HFFc6 (cell line): ENCODE results near the gene BOD1L2. TPM values are rescaled to one million over a fixed set of nuclear protein-coding genes. Genes with fewer than 3 reads are reported as not detected.

ENCODE experiments used
- DNase-seq: peaks from one replicate; pipeline ENCODE4 v3.0.0-alpha.2; 2018
- H3K27ac Mint-ChIP-seq: 2 replicates; pipeline ENCODE4 v1.8.0; 2020; ENCODE audit warnings: mild to moderate bottlenecking, mixed read lengths
- H3K27me3 Mint-ChIP-seq: 2 replicates; pipeline ENCODE4 v1.8.0; 2021; ENCODE audit warnings: mild to moderate bottlenecking, moderate library complexity, mixed read lengths; ENCODE audit not compliant: insufficient read depth
- H3K36me3 Mint-ChIP-seq: 2 replicates; pipeline ENCODE4 v1.8.0; 2021; ENCODE audit warnings: low read depth, mixed read lengths
- H3K4me1 Mint-ChIP-seq: 2 replicates; pipeline ENCODE4 v1.8.0; 2020; ENCODE audit warnings: low read depth, mixed read lengths
- H3K4me3 Mint-ChIP-seq: 2 replicates; pipeline ENCODE4 v1.8.0; 2020; ENCODE audit warnings: mild to moderate bottlenecking, moderate library complexity, mixed read lengths
- H3K9me3 Mint-ChIP-seq: 2 replicates; pipeline ENCODE4 v1.8.0; 2020; ENCODE audit warnings: mild to moderate bottlenecking, mixed read lengths
- CTCF ChIP-seq: fragments of 200-600 bp; sonication (generic); IDR thresholded peaks from 2 replicates; pipeline ENCODE4 v1.5.0; 2021; ENCODE audit warnings: antibody characterized with exemption, mild to moderate bottlenecking
- total RNA-seq, 6 experiments: library from RNA; stranded (reverse); fragmentation: NEBNext Ultra II Directional; extraction: Animal tissue kit (Norgen Biotek cat#: 25700); gene quantifications; 2 replicates in 1 of 6; 3 replicates in 5 of 6; pipeline ENCODE4 v1.2.3, GENCODE V29; 2021

Gene BOD1L2
- total RNA-seq, 6 experiments from 2014 or later, result not detected

GRCh38 chr18:57121542-57122112 is 25.3 kb upstream of the BOD1L2 start:
- Mint-ChIP-seq H3K36me3 (no peaks in the 10 kb centered on the region), H3K4me3 (no peak overlapping the region), H3K27ac (no peak overlapping the region)

GRCh38 chr18:57122936-57123510 is 23.9 kb upstream of the BOD1L2 start:
- TF ChIP-seq CTCF, result no peak
- H3K36me3 Mint-ChIP-seq, result no peaks in the 10 kb centered on the region
- no peaks in the 10 kb centered on the region for H3K4me1 Mint-ChIP-seq
- H3K27me3 Mint-ChIP-seq, result peaks cover 8% of the 10 kb centered on the region
- H3K27ac Mint-ChIP-seq, result no peak overlapping the region
- H3K9me3 Mint-ChIP-seq, result no peaks in the 10 kb centered on the region
- DNase-seq, result no peak
- no peak overlapping the region for H3K4me3 Mint-ChIP-seq

More at GRCh38 chr18:57121542-57122112, 25.3 kb upstream of the BOD1L2 start:
- H3K27me3 Mint-ChIP-seq, result peaks cover 8% of the 10 kb centered on the region
- no peaks in the 10 kb centered on the region for H3K4me1 Mint-ChIP-seq
- no peak for TF ChIP-seq CTCF
- DNase-seq, result no peak
- no peaks in the 10 kb centered on the region for H3K9me3 Mint-ChIP-seq

DNA sequence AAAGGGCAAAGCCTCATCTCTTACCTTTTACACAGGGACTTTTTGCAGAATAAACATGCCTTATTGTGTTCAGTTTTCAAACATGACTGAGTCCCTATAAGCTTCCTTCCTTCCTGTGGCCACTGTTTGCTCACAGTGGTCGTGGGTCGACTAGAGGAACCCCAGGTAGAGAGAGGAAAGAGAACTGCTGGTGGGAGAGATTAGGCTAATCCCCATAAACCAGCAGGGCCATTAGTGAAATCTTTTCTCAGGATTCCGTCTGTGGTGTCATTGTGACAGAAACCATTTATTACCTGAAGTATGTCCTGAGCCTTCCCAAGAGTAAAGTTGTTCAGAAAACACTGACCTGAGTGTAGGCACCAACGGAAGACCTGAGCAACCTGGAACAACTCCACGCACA is 21.3 kb upstream of the BOD1L2 start:
- Mint-ChIP-seq H3K9me3 (no peaks in the 10 kb centered on the region), H3K4me1 (no peaks in the 10 kb centered on the region), H3K36me3 (no peaks in the 10 kb centered on the region), H3K27me3 (peaks cover 9% of the 10 kb centered on the region), H3K27ac (no peak overlapping the region), H3K4me3 (no peak overlapping the region)
- no peak for DNase-seq
- TF ChIP-seq CTCF, result no peak

DNA sequence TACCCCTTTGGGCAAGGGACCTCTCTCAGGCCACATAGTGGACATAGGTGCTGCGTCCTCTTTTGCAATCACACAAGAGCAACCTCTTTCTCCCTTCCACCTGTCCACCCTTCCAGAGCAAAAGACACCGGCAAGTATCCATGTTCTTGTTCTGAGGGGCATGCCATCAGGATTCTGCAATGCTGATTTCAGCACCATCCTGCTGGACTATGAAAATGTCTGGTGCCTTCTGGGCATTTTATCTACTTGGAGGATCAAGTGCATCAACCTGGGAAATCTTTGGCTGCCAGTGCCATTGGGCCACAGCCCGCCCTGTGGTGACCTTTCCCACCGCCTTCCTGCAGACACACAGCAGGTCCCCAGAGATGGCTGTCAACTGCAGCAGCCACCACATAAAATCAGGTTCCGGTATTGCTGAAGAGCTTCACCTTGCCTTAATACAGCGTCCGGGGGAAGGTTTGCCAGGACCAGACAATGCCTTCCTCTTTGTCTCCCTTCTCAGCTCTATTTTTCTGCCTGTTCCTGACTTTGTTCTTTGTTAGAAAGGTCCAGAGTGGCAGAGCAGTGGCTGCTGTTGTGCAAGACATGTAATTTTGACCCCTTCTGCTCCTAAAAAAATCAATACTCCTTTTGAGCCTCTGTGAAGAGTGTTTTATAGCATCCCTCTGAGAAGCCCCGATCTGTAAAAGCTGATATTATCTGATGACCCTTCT is 18.5 kb upstream of the BOD1L2 start:
- Mint-ChIP-seq H3K27me3 (peaks cover 10% of the 10 kb centered on the region; the same call in 1 of the 2 replicates), H3K4me3 (no peak overlapping the region), H3K27ac (no peak overlapping the region), H3K9me3 (no peaks in the 10 kb centered on the region), H3K4me1 (no peaks in the 10 kb centered on the region), H3K36me3 (no peaks in the 10 kb centered on the region)
- no peak for DNase-seq
- TF ChIP-seq CTCF, result no peak

DNA sequence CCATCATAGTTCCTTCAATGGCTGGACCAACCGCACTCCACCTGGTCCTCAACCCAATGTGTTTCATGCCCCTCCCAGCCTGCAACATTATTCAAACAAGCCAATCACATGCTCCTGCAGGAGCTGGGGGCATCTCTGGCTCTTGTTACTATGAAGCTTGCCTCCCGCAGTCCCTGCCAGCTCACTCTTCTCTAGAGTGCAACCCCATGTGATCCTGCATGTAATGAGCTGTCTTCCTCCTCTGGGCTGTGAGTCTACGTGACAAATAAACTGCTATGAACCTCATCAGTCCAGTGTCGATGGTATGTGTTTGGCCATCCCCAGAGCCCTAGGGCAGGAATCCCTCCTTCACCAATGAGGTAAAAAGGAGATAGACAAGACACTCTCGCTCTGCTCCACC is 15.8 kb upstream of the BOD1L2 start:
- H3K9me3 Mint-ChIP-seq, result no peaks in the 10 kb centered on the region
- no peaks in the 10 kb centered on the region for H3K4me1 Mint-ChIP-seq
- no peak overlapping the region for H3K27ac Mint-ChIP-seq
- no peaks in the 10 kb centered on the region for H3K36me3 Mint-ChIP-seq
- peaks cover 11% of the 10 kb centered on the region; the same call in 1 of the 2 replicates for H3K27me3 Mint-ChIP-seq
- no peak for TF ChIP-seq CTCF
- no peak overlapping the region for H3K4me3 Mint-ChIP-seq
- DNase-seq, result no peak
